Hepatocyte (in vitro differentiated cells): ENCODE results near the gene SPON1.

Source experiments
- CTCF ChIP-seq: fragments of 200-600 bp; sonication (generic); IDR thresholded peaks from 2 replicates; pipeline ENCODE4 v1.5.1; 2016; ENCODE audit warnings: antibody characterized with exemption, mild to moderate bottlenecking; ENCODE audit not compliant: poor library complexity
- EZH2 ChIP-seq: fragments of 200-600 bp; sonication (generic); IDR thresholded peaks from 2 replicates; pipeline ENCODE4 v1.6.1; 2016; ENCODE audit warnings: antibody characterized with exemption, mild to moderate bottlenecking, borderline replicate concordance
- EZH2phosphoT487 ChIP-seq: fragments of 200-600 bp; sonication (generic); IDR thresholded peaks from one replicate; pipeline ENCODE4 v1.6.1; 2018; ENCODE audit warnings: antibody characterized with exemption, mild to moderate bottlenecking, low read depth, moderate library complexity; ENCODE audit not compliant: unreplicated experiment, severe bottlenecking

GRCh38 chr11:14245444-14245843 is 282.9 kb downstream of the SPON1 start:
- TF ChIP-seq CTCF (no peak), EZH2phosphoT487 (no peak), EZH2 (no peak)
